KMS-11 (cell line): ENCODE data around the gene CP.
A peak's percentile ranks its signal among the peaks of the same experiment; 100 is the strongest.

Experiments
- H2AFZ ChIP-seq: fragments of 200-600 bp; sonication (generic); 2 replicates; pipeline ENCODE4 v1.6.1; 2016; ENCODE audit warnings: antibody characterized with exemption, mixed run types, low read depth
- H3K27ac ChIP-seq: fragments of 200-600 bp; sonication (generic); 2 replicates; pipeline ENCODE4 v1.6.1; 2016; ENCODE audit warnings: mild to moderate bottlenecking, mixed run types
- H3K27me3 ChIP-seq: fragments of 200-600 bp; sonication (generic); 2 replicates; pipeline ENCODE4 v1.6.1; 2017; ENCODE audit warnings: mild to moderate bottlenecking, low read depth, mixed run types, moderate library complexity; ENCODE audit not compliant: insufficient read depth
- H3K36me3 ChIP-seq: fragments of 200-600 bp; sonication (generic); 2 replicates; pipeline ENCODE4 v1.6.1; 2017; ENCODE audit warnings: mild to moderate bottlenecking, mixed run types; ENCODE audit not compliant: insufficient read depth
- H3K4me1 ChIP-seq: fragments of 200-600 bp; sonication (generic); 2 replicates; pipeline ENCODE4 v1.6.1; 2016; ENCODE audit warnings: mild to moderate bottlenecking, low read depth, mixed run types; ENCODE audit not compliant: poor library complexity, severe bottlenecking
- H3K4me2 ChIP-seq: fragments of 200-600 bp; sonication (generic); 2 replicates; pipeline ENCODE4 v1.7.0; 2016; ENCODE audit warnings: mild to moderate bottlenecking, mixed run types
- H3K4me3 ChIP-seq: fragments of 200-600 bp; sonication (generic); IDR thresholded peaks from 2 replicates; pipeline ENCODE4 v1.6.1; 2017; ENCODE audit warnings: low read depth, low read length, mixed read lengths; ENCODE audit not compliant: insufficient read depth
- H3K79me2 ChIP-seq: fragments of 200-600 bp; sonication (generic); 2 replicates; pipeline ENCODE4 v1.6.1; 2016; ENCODE audit warnings: low read depth, mixed run types; ENCODE audit not compliant: insufficient read depth
- H3K9ac ChIP-seq: fragments of 200-600 bp; sonication (generic); 2 replicates; pipeline ENCODE4 v1.6.1; 2016; ENCODE audit warnings: mild to moderate bottlenecking, mixed run types
- H4K20me1 ChIP-seq: fragments of 200-600 bp; sonication (generic); 2 replicates; pipeline ENCODE4 v1.6.1; 2016; ENCODE audit warnings: mild to moderate bottlenecking, mixed run types; ENCODE audit not compliant: insufficient read depth
- TF ChIP-seq, protein P1 (sequence below): fragments of 200-600 bp; sonication (generic); conservative IDR thresholded peaks from 2 replicates; pipeline ENCODE4 v1.6.1; 2017; ENCODE audit warnings: low read depth, mild to moderate bottlenecking, antibody characterized with exemption, low read length, moderate library complexity, mixed read lengths

Gene CP

DNA sequence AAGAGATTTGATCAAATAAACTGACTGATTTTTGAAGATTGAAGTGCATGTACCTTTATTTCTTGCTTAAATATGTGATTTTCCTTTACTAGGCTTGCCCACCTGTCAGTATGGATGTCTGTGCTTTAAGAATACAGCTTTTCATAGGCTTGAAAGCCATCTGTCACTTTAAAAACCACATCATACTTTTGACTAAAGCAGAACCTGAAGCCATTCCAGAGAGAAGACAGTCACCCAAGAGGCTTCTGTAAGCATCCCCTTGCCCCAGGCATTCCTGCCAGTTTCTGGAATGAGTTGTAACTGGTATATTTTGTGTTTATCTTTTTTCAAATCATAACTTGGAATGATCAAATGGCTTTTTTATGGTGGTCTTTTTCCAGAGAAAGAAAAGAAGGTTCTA is 68.2 kb downstream of the CP start:
- H2AFZ ChIP-seq: peak overlapping the region; percentile 45; the same call in 1 of the 2 replicates
- peaks cover 74% of the 10 kb centered on the region for H3K4me1 ChIP-seq
- TF ChIP-seq, protein P1, sequence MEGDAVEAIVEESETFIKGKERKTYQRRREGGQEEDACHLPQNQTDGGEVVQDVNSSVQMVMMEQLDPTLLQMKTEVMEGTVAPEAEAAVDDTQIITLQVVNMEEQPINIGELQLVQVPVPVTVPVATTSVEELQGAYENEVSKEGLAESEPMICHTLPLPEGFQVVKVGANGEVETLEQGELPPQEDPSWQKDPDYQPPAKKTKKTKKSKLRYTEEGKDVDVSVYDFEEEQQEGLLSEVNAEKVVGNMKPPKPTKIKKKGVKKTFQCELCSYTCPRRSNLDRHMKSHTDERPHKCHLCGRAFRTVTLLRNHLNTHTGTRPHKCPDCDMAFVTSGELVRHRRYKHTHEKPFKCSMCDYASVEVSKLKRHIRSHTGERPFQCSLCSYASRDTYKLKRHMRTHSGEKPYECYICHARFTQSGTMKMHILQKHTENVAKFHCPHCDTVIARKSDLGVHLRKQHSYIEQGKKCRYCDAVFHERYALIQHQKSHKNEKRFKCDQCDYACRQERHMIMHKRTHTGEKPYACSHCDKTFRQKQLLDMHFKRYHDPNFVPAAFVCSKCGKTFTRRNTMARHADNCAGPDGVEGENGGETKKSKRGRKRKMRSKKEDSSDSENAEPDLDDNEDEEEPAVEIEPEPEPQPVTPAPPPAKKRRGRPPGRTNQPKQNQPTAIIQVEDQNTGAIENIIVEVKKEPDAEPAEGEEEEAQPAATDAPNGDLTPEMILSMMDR: no peak
- no peaks in the 10 kb centered on the region for H3K79me2 ChIP-seq
- peak overlapping the region; percentile 100 for H3K4me2 ChIP-seq
- no peaks in the 10 kb centered on the region for H3K27me3 ChIP-seq
- peak overlapping the region; percentile 70 for H3K4me3 ChIP-seq
- peak overlapping the region; percentile 95 for H3K27ac ChIP-seq
- H3K9ac ChIP-seq: peak overlapping the region; percentile 66; the same call in 1 of the 2 replicates
- H3K36me3 ChIP-seq: no peaks in the 10 kb centered on the region
- no peaks in the 10 kb centered on the region for H4K20me1 ChIP-seq

DNA sequence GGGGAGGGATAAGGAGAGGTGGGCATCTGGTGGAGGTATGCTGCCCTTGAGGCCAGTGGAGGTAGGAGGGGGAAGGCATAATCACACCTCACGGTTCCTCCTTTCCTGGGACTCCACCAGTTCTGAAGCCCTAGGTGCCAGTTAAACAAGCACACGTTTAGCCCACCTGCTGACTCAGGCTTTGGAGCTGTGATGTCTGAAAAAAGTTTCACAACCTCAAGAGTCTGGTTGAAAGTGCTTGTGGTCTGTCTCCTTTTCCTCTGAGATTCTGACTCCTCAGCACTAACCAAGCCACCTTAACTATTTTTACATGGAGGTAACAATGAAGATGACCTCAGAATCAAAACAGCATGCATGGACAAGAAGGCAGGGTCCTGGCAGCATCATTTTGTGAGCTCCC is 69.2 kb downstream of the CP start:
- no peaks in the 10 kb centered on the region for H3K36me3 ChIP-seq

DNA sequence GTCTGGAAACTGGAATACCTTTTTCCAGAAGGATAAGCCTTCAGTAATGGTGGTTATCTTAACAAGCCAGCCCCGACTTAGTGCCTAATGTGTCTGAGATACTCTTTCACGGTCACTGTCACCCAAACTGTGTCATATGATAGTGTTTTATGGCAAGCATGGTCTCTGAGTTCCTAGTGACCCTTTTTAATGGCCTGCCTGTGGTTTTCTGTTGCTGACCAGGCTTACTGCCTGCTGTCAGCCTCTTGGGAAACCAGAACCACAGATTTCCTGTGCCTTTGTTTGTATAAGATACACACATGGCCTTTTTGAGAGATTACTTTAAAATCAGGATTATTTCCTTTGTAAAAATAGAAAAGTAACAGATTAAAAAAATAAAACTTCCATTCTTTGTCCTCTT is 69.8 kb downstream of the CP start:
- Histone ChIP-seq H3K4me3 (no peak overlapping the region), H2AFZ (no peak overlapping the region), H3K27me3 (no peaks in the 10 kb centered on the region), H4K20me1 (no peaks in the 10 kb centered on the region), H3K36me3 (no peaks in the 10 kb centered on the region), H3K4me2 (peak overlapping the region; percentile 100), H3K9ac (peak overlapping the region; percentile 66), H3K27ac (peak overlapping the region; percentile 95), H3K79me2 (no peaks in the 10 kb centered on the region), H3K4me1 (peaks cover 70% of the 10 kb centered on the region)
- TF ChIP-seq, protein P1: no peak

More for the DNA sequence above, 69.2 kb downstream of the CP start:
- peak overlapping the region; percentile 95 for H3K27ac ChIP-seq
- no peaks in the 10 kb centered on the region for H4K20me1 ChIP-seq
- H3K4me1 ChIP-seq: peaks cover 70% of the 10 kb centered on the region
- H3K9ac ChIP-seq: peak overlapping the region; percentile 66
- H3K4me2 ChIP-seq: peak overlapping the region; percentile 100
- H2AFZ ChIP-seq: peak overlapping the region; percentile 45; the same call in 1 of the 2 replicates
- H3K27me3 ChIP-seq: no peaks in the 10 kb centered on the region
- TF ChIP-seq, protein P1: no peak
- no peak overlapping the region for H3K4me3 ChIP-seq
- no peaks in the 10 kb centered on the region for H3K79me2 ChIP-seq

DNA sequence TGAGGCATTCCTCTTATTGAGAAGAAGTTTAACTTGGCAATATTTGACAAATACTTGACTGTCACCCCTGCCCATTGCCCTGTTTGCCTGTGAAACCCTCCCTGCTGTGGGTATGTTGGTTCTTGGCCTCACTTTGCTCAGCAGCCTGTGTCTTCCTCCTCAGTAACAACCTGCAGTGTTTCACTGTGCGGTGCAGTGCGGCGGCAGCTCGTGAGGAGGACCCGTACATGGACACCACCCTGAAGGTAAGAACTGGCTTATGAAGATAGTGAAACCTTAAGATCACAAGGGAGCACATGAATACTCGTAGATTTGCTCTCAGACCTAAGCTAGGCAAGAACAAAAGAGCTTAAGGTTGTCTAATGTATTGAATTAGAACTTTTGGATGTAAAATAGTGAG is 71.2 kb downstream of the CP start:
- Histone ChIP-seq H3K9ac (no peak overlapping the region), H3K79me2 (no peaks in the 10 kb centered on the region), H3K4me3 (peak overlapping the region; percentile 6), H4K20me1 (no peaks in the 10 kb centered on the region), H3K4me1 (peaks cover 70% of the 10 kb centered on the region), H3K36me3 (no peaks in the 10 kb centered on the region), H3K4me2 (0 out of 2 replicates have a peak overlapping the region, but pooled peaks have one; percentile 13), H3K27me3 (no peaks in the 10 kb centered on the region), H3K27ac (no peak overlapping the region; the same call in 1 of the 2 replicates), H2AFZ (no peak overlapping the region)
- TF ChIP-seq, protein P1: no peak
